ENCODE data around the gene HHIP.

DNA sequence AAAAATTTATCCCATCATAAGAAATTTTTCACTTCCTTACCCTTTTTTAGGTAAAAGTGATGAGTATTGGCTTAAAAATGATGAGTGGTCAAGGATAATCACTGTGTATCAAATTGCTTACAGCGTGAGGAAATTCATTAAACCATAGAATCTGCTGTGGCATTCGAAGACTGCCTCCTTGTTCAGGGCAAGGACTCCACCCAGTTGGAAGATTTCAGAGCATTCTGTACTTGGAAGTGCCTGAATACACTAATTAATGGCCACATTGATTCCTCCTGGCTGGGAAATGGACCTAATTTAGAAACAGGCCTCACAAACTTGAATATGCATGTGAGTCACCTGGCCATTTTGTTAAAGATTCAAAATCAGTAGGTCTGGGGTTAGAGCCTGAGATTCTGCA, 83.2 kb downstream of the HHIP start:
- TF ChIP-seq ELF4 (IDR thresholded peaks at IDR 0.05) (no peak), SUZ12 (IDR thresholded peaks at IDR 0.05) (no peak), ARNT (IDR thresholded peaks at IDR 0.05) (no peak), FOXM1 (IDR thresholded peaks at IDR 0.05; ENCODE audit: borderline replicate concordance) (no peak), FOXK2 (IDR thresholded peaks at IDR 0.05) (no peak), HDGF (IDR thresholded peaks at IDR 0.05; ENCODE audit: borderline replicate concordance) (no peak), SP1 (IDR thresholded peaks at IDR 0.05) (no peak), FOXA1 (IDR thresholded peaks at IDR 0.05) (no peak), CTBP1 (IDR thresholded peaks at IDR 0.05; ENCODE audit: borderline replicate concordance) (no peak), ZNF384 (IDR thresholded peaks at IDR 0.05) (no peak), L3MBTL2 (conservative IDR thresholded peaks at IDR 0.05) (no peak), NFRKB (IDR thresholded peaks at IDR 0.05) (no peak), TARDBP (IDR thresholded peaks at IDR 0.05) (no peak)
